ENCODE results near the gene DSCAML1.

DNA sequence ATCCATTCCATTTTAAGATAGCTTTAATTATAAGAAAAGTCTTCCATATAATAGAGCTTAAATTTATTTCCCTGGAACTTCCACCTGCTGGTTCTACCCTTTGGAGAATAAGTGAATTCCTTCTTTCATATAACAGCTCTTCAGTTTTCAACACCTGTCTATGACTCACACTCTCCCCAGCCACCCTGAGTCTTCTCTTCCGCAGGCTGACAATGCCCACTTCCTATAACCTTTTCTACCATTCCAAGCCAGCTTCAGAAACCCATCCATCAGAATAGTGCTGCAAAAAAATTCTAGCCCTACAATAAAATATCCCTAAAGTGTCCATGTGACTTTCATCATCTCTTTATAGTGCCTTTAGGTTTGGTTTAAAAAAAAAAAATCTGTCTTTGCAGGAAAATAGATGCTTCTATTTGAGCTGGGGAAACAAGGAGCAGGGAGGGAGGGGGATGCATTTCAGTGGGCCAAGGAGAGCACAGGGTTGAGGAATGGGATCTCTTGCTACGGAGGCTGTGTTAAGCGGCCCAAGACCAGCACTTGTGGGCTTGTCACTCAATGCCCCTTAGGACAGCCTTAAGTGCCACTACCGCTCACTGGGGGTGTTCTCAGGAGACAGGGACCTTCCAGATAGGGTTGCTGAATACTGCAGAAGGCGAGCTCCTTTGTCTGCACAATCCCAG, 178.6 kb downstream of the DSCAML1 start:
- TF ChIP-seq EZH2phosphoT487 (IDR thresholded peaks at IDR 0.05; ENCODE audit: insufficient read depth, low read depth): no peak
- TF ChIP-seq EZH2 (IDR thresholded peaks at IDR 0.05; ENCODE audit: insufficient read depth, poor library complexity, severe bottlenecking): no peak
